K562 (cell line): ENCODE data around the gene FASTKD3. TPM values are rescaled to one million over a fixed set of nuclear protein-coding genes. Genes with fewer than 3 reads are reported as not detected.

Source experiments
- CBFA2T2 ChIP-seq: fragments of 450-650 bp; conservative IDR thresholded peaks from 2 replicates; pipeline ENCODE4 v1.6.1; 2017; ENCODE audit warnings: mild to moderate bottlenecking
- CBX3 ChIP-seq, 2 experiments: IDR thresholded peaks; 1 replicate in 1 of 2; 2 replicates in 1 of 2; pipeline ENCODE4 v1.6.1; 2012; ENCODE audit warnings: inconsistent platforms in 2 of 2, low read length in 2 of 2, borderline replicate concordance in 1 of 2, control low read depth in 1 of 2
- CHD2 ChIP-seq: IDR thresholded peaks from 2 replicates; pipeline ENCODE4 v1.6.1; 2011; ENCODE audit warnings: low read depth, low read length
- GTF2A2 ChIP-seq: IDR thresholded peaks from 2 replicates; pipeline ENCODE4 v1.6.1; 2016; ENCODE audit warnings: mild to moderate bottlenecking, missing genetic modification characterization, missing compliant biosample characterization
- HMG20B ChIP-seq: fragments of 250-450 bp; sonication (Bioruptor Pico); IDR thresholded peaks from 2 replicates; pipeline ENCODE4 v1.5.0; 2021; ENCODE audit warnings: mild to moderate bottlenecking
- KAT2B ChIP-seq: IDR thresholded peaks from one replicate; pipeline ENCODE4 v1.6.1; 2012; ENCODE audit warnings: low read depth, mild to moderate bottlenecking, control low read depth, inconsistent platforms, low read length, moderate library complexity
- MAFF ChIP-seq: IDR thresholded peaks from 2 replicates; pipeline ENCODE4 v1.6.1; 2012; ENCODE audit warnings: low read length, improper control_type of control experiment
- MCM2 ChIP-seq: fragments of 450-650 bp; IDR thresholded peaks from 2 replicates; pipeline ENCODE4 v1.6.1; 2017; ENCODE audit warnings: low read depth, mild to moderate bottlenecking
- NCOA6 ChIP-seq: fragments of 450-650 bp; IDR thresholded peaks from 2 replicates; pipeline ENCODE4 v1.6.1; 2017; ENCODE audit warnings: mild to moderate bottlenecking
- NONO ChIP-seq, 2 experiments: fragments of 200-400 bp in 1 of 2; fragments of 450-650 bp in 1 of 2; formaldehyde crosslinking in 1 of 2; IDR thresholded peaks; 2 replicates each; pipeline ENCODE4 v1.6.1; 2017; ENCODE audit warnings: low read depth in 2 of 2, mild to moderate bottlenecking in 2 of 2, moderate library complexity in 2 of 2, low read length in 1 of 2
- SAFB2 ChIP-seq: fragments of 200-400 bp; formaldehyde crosslinking; IDR thresholded peaks from 2 replicates; pipeline ENCODE4 v1.6.1; 2018; ENCODE audit warnings: borderline replicate concordance, low read length, low read depth, moderate library complexity; ENCODE audit not compliant: severe bottlenecking
- SREBF1 ChIP-seq: fragments of 150-350 bp; IDR thresholded peaks from 2 replicates; pipeline ENCODE4 v1.6.1; 2014; ENCODE audit warnings: antibody characterized with exemption, low read depth, low read length, borderline replicate concordance
- SRSF1 ChIP-seq: fragments of 200-400 bp; formaldehyde crosslinking; IDR thresholded peaks from 2 replicates; pipeline ENCODE4 v1.6.1; 2017; ENCODE audit warnings: mild to moderate bottlenecking, low read depth, low read length, moderate library complexity
- TBL1XR1 ChIP-seq, 2 experiments: IDR thresholded peaks; 2 replicates each; pipeline ENCODE4 v1.6.1; 2012; ENCODE audit warnings: improper control_type of control experiment in 2 of 2, low read length in 2 of 2, mild to moderate bottlenecking in 1 of 2
- ZEB2 ChIP-seq: fragments of 450-650 bp; IDR thresholded peaks from 2 replicates; pipeline ENCODE4 v1.6.1; 2016
- ZNF143 ChIP-seq: sonication (generic); formaldehyde crosslinking; IDR thresholded peaks from 2 replicates; pipeline ENCODE4 v1.9.0; 2022; ENCODE audit warnings: mild to moderate bottlenecking, missing genetic modification reagents
- ZZZ3 ChIP-seq: fragments of 450-650 bp; IDR thresholded peaks from 2 replicates; pipeline ENCODE4 v1.6.1; 2016; ENCODE audit warnings: antibody characterized with exemption, mild to moderate bottlenecking, moderate library complexity
- polyA plus RNA-seq, 8 experiments: library from polyadenylated mRNA; depleted of rRNA in 4 of 8; stranded (reverse) in 5 of 8; unstranded in 3 of 8; fragments of >200 nt; fragmentation: Nextera tagmentation in 2 of 8; fragmentation: Illumina TruSeq in 1 of 8; extraction: Ambion mirVana in 2 of 8; extraction: Trizol in 1 of 8; gene quantifications; 2 replicates each; pipeline versions ENCODE4 v1.2.1 to v1.2.3, GENCODE V29; 2011 to 2014; ENCODE audit warnings: inconsistent platforms in 1 of 8, missing spikeins in 1 of 8
- total RNA-seq, 7 experiments: library from RNA; depleted of rRNA in 6 of 7; stranded (reverse); fragments of >200 nt in 6 of 7; fragmentation: Illumina TruSeq in 2 of 7; extraction: Trizol in 2 of 7; gene quantifications; 2 replicates each; pipeline versions ENCODE4 v1.2.1 to v1.2.3, GENCODE V29; 2011 to 2021; ENCODE audit warnings: low replicate concordance in 1 of 7
- TF ChIP-seq, protein P1 (sequence below): fragments of 450-650 bp; IDR thresholded peaks from one replicate; pipeline ENCODE4 v1.6.1; 2018; ENCODE audit warnings: mild to moderate bottlenecking, moderate library complexity; ENCODE audit not compliant: partially characterized antibody
- TF ChIP-seq, protein P2 (sequence below): sonication (generic); formaldehyde crosslinking; IDR thresholded peaks from 2 replicates; pipeline ENCODE4 v1.8.0; 2022; ENCODE audit warnings: mild to moderate bottlenecking, low read depth, missing genetic modification reagents
- TF ChIP-seq, protein P3 (sequence below): sonication (generic); formaldehyde crosslinking; IDR thresholded peaks from 2 replicates; pipeline ENCODE4 v1.8.0; 2023; ENCODE audit warnings: mild to moderate bottlenecking, missing genetic modification reagents
- TF ChIP-seq, protein P4 (sequence below), 3 experiments: fragments of 200-800 bp in 1 of 3; sonication (Bioruptor generic) in 1 of 3; sonication (generic) in 1 of 3; formaldehyde crosslinking in 1 of 3; IDR thresholded peaks; 2 replicates each; pipeline versions ENCODE4 v1.6.1 to v1.8.0; 2016 to 2022; ENCODE audit warnings: mild to moderate bottlenecking in 2 of 3, missing compliant biosample characterization in 2 of 3, missing genetic modification characterization in 2 of 3, missing genetic modification reagents in 1 of 3

Gene FASTKD3
- total and polyA plus RNA-seq, 9 of the 15 experiments (the other 6 are each of a cell fraction or from before 2014, with no cell fraction given) = 17.1 to 149 (median 47.5) TPM

DNA sequence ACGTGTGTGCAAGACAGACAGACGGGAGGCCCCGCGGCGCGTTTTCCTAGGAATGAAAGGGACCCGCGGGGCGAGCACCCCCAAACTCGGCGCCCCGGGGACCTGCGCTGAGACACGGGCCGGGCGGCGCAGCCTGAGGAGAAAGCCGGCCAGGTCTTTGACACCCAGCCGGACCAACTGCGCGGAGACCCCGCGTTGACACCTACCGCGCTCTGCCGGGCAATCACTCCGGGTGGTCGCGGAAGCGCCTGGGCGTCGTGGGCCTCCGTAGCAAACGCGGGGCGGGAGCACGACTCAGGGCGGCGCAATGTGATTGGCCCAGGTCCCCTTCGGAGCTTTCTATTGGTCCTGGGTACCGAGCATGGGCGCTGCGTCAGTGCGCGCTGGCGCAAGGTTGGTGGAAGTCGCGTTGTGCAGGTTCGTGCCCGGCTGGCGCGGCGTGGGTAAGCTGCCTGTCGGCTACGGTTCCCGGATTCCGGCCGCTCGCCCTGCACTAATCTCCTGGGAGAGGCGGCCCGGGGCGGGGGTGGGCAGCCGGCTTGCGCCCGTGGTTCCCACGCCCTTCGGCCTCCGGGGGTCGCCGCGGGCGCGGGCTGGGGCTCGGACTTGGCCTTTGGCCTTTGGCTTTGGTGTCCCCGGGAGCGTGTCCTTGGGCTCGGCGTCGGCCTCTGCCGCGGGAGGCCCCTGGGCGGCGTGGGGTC lies at the start of gene FASTKD3, which contains the start of gene MTRR (continued):
- peak in 1 of 2 experiments; percentile 64; a peak in 2 of 4 replicates for TF ChIP-seq TBL1XR1 (IDR thresholded peaks at IDR 0.05; ENCODE audit: low read length in 2 of 2)
- TF ChIP-seq GTF2A2 = no peak
- TF ChIP-seq, protein P1, sequence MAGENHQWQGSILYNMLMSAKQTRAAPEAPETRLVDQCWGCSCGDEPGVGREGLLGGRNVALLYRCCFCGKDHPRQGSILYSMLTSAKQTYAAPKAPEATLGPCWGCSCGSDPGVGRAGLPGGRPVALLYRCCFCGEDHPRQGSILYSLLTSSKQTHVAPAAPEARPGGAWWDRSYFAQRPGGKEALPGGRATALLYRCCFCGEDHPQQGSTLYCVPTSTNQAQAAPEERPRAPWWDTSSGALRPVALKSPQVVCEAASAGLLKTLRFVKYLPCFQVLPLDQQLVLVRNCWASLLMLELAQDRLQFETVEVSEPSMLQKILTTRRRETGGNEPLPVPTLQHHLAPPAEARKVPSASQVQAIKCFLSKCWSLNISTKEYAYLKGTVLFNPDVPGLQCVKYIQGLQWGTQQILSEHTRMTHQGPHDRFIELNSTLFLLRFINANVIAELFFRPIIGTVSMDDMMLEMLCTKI = no peak
- peak; percentile 80 for TF ChIP-seq CHD2
- TF ChIP-seq ZNF143 (CRISPR knock-in tag) = no peak
- 0 out of 2 replicates have a peak, but pooled peaks have one; percentile 71 for TF ChIP-seq SRSF1
- no peak for TF ChIP-seq CBX3 (IDR thresholded peaks at IDR 0.05; ENCODE audit: borderline replicate concordance in 1 of 2, low read length in 2 of 2)
- no peak for TF ChIP-seq MCM2
- no peak for TF ChIP-seq ZZZ3
- no peak for TF ChIP-seq MAFF
- TF ChIP-seq SAFB2 = no peak
- TF ChIP-seq, protein P2, sequence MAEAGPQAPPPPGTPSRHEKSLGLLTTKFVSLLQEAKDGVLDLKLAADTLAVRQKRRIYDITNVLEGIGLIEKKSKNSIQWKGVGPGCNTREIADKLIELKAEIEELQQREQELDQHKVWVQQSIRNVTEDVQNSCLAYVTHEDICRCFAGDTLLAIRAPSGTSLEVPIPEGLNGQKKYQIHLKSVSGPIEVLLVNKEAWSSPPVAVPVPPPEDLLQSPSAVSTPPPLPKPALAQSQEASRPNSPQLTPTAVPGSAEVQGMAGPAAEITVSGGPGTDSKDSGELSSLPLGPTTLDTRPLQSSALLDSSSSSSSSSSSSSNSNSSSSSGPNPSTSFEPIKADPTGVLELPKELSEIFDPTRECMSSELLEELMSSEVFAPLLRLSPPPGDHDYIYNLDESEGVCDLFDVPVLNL (CRISPR knock-in tag) = no peak
- TF ChIP-seq, protein P3, sequence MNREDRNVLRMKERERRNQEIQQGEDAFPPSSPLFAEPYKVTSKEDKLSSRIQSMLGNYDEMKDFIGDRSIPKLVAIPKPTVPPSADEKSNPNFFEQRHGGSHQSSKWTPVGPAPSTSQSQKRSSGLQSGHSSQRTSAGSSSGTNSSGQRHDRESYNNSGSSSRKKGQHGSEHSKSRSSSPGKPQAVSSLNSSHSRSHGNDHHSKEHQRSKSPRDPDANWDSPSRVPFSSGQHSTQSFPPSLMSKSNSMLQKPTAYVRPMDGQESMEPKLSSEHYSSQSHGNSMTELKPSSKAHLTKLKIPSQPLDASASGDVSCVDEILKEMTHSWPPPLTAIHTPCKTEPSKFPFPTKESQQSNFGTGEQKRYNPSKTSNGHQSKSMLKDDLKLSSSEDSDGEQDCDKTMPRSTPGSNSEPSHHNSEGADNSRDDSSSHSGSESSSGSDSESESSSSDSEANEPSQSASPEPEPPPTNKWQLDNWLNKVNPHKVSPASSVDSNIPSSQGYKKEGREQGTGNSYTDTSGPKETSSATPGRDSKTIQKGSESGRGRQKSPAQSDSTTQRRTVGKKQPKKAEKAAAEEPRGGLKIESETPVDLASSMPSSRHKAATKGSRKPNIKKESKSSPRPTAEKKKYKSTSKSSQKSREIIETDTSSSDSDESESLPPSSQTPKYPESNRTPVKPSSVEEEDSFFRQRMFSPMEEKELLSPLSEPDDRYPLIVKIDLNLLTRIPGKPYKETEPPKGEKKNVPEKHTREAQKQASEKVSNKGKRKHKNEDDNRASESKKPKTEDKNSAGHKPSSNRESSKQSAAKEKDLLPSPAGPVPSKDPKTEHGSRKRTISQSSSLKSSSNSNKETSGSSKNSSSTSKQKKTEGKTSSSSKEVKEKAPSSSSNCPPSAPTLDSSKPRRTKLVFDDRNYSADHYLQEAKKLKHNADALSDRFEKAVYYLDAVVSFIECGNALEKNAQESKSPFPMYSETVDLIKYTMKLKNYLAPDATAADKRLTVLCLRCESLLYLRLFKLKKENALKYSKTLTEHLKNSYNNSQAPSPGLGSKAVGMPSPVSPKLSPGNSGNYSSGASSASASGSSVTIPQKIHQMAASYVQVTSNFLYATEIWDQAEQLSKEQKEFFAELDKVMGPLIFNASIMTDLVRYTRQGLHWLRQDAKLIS (CRISPR knock-in tag) = no peak
- peak; percentile 71 for TF ChIP-seq NCOA6
- TF ChIP-seq KAT2B = no peak
- TF ChIP-seq, protein P4, sequence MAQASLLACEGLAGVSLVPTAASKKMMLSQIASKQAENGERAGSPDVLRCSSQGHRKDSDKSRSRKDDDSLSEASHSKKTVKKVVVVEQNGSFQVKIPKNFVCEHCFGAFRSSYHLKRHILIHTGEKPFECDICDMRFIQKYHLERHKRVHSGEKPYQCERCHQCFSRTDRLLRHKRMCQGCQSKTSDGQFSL (CRISPR knock-in tag; IDR thresholded peaks at IDR 0.05) = 0 out of 2 replicates have a peak, but pooled peaks have one; percentile 8
- TF ChIP-seq, protein P4 (tag; IDR thresholded peaks at IDR 0.05) = no peak; a peak in 1 of 4 replicates
- TF ChIP-seq SREBF1 = no peak
- TF ChIP-seq NONO (IDR thresholded peaks at IDR 0.05; ENCODE audit: low read depth in 2 of 2, low read length in 1 of 2) = peak in 1 of 2 experiments; percentile 76; a peak in 2 of 4 replicates
- no peak for TF ChIP-seq HMG20B (CRISPR knock-in tag)
- no peak for TF ChIP-seq CBFA2T2
- no peak for TF ChIP-seq ZEB2
